DOHH2 (cell line): ENCODE results near the gene SORBS2.

Source experiments
- EZH2phosphoT487 ChIP-seq: fragments of 200-600 bp; sonication (generic); IDR thresholded peaks from 2 replicates; pipeline ENCODE4 v1.6.1; 2017; ENCODE audit warnings: borderline replicate concordance, mild to moderate bottlenecking, antibody characterized with exemption, low read length, moderate library complexity, mixed read lengths
- TF ChIP-seq, protein P1 (sequence below): fragments of 200-600 bp; sonication (generic); IDR thresholded peaks from one replicate; pipeline ENCODE4 v1.5.1; 2014; ENCODE audit warnings: antibody characterized with exemption, mild to moderate bottlenecking, low read depth, low read length; ENCODE audit not compliant: poor library complexity, severe bottlenecking

DNA sequence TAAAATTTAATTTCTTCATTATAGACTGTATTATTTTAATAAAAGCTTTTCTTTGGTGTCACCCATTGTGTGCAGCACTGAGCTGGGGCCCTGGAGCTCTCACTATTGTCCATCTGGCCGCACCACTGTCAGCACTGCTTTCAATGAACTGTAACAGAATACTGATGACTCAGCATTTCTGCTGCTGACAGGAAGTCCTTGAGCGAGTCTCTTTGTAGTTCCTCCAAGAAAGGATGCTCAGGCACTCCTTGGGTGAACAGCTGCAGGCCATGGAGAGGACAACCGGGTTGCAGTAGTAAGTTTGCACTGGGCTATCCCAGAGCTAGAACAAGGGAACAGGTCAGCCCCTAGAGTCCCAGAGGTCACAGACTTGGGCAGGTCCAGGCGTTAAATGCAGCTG, 81.6 kb downstream of the SORBS2 start:
- TF ChIP-seq, protein P1, sequence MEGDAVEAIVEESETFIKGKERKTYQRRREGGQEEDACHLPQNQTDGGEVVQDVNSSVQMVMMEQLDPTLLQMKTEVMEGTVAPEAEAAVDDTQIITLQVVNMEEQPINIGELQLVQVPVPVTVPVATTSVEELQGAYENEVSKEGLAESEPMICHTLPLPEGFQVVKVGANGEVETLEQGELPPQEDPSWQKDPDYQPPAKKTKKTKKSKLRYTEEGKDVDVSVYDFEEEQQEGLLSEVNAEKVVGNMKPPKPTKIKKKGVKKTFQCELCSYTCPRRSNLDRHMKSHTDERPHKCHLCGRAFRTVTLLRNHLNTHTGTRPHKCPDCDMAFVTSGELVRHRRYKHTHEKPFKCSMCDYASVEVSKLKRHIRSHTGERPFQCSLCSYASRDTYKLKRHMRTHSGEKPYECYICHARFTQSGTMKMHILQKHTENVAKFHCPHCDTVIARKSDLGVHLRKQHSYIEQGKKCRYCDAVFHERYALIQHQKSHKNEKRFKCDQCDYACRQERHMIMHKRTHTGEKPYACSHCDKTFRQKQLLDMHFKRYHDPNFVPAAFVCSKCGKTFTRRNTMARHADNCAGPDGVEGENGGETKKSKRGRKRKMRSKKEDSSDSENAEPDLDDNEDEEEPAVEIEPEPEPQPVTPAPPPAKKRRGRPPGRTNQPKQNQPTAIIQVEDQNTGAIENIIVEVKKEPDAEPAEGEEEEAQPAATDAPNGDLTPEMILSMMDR: no peak
- TF ChIP-seq EZH2phosphoT487: no peak
